Endothelial cell of umbilical vein (primary cell): ENCODE data around the gene TNFRSF4. TPM values are rescaled to one million over a fixed set of nuclear protein-coding genes. Genes with fewer than 3 reads are reported as not detected.

Experiments
- BruUV-seq: library from RNA; stranded (reverse); fragments of 400-500 nt; replicated peaks from 2 replicates; lab custom pipeline; 2021; lab: Mats Ljungman, UMichigan
- CTCF ChIA-PET: fragments of 300-600, 350-600 bp; sonication (Branson Sonifier 250); formaldehyde crosslinking; loops from one replicate; lab custom pipeline; 2021; ENCODE audit warnings: antibody characterized with exemption, inconsistent platforms; lab: Charles Lee
- POLR2A ChIA-PET: fragments of 300-600, 350-600 bp; sonication (Branson Sonifier 250); formaldehyde crosslinking; loops from one replicate; lab custom pipeline; 2021; ENCODE audit warnings: antibody characterized with exemption, inconsistent platforms; lab: Charles Lee
- DNase-seq: peaks from one replicate; pipeline ENCODE4 v3.0.0-alpha.2; 2011; ENCODE audit warnings: low read depth, low spot score
- FAIRE-seq: peaks from 2 replicates; lab custom pipeline; 2011; peaks lifted over from hg19 to GRCh38; lab: Jason Lieb, UNC
- H2AFZ ChIP-seq: 2 replicates; pipeline ENCODE4 v1.6.0; 2012; ENCODE audit warnings: low read depth, low read length, control low read depth, inconsistent platforms
- H3K27ac ChIP-seq: 2 replicates; pipeline ENCODE4 v1.5.1; 2011; ENCODE audit warnings: low read depth, mild to moderate bottlenecking, control low read depth, low read length, moderate library complexity; ENCODE audit not compliant: insufficient read depth
- H3K27me3 ChIP-seq, 2 experiments: 2 replicates each; pipeline versions ENCODE4 v1.6.0 to v1.6.1; 2011; ENCODE audit warnings: low read length in 2 of 2, mixed read lengths in 1 of 2; ENCODE audit not compliant: control insufficient read depth in 2 of 2, insufficient read depth in 2 of 2
- H3K36me3 ChIP-seq, 2 experiments: 2 replicates in 1 of 2; 3 replicates in 1 of 2; pipeline ENCODE4 v1.5.1; 2011; ENCODE audit warnings: low read length in 2 of 2, mild to moderate bottlenecking in 1 of 2, moderate library complexity in 1 of 2; ENCODE audit not compliant: control insufficient read depth in 2 of 2, insufficient read depth in 2 of 2; ENCODE audit errors: extremely low read depth in 1 of 2
- H3K4me1 ChIP-seq: 3 replicates; pipeline ENCODE4 v1.5.1; 2011; ENCODE audit warnings: mild to moderate bottlenecking, low read length; ENCODE audit not compliant: control insufficient read depth, insufficient read depth; ENCODE audit errors: extremely low read depth
- H3K4me2 ChIP-seq: 2 replicates; pipeline ENCODE4 v1.6.1; 2011; ENCODE audit warnings: low read length, control low read depth, mixed read lengths; ENCODE audit not compliant: insufficient read depth
- H3K4me3 ChIP-seq, 3 experiments: fragments of 200-600 bp in 1 of 3; sonication (generic), shearing (Covaris generic) in 1 of 3; replicated peaks in 1 of 3; 2 replicates each; pipeline ENCODE4 v1.5.1; 2011 to 2016; ENCODE audit warnings: control low read depth in 3 of 3, low read length in 3 of 3, mild to moderate bottlenecking in 2 of 3, inconsistent platforms in 1 of 3, low read depth in 1 of 3, moderate library complexity in 1 of 3; ENCODE audit not compliant: insufficient read depth in 1 of 3
- H3K79me2 ChIP-seq: 2 replicates; pipeline ENCODE4 v1.6.0; 2012; ENCODE audit warnings: low read length, inconsistent platforms; ENCODE audit not compliant: control insufficient read depth, insufficient read depth
- H3K9ac ChIP-seq: replicated peaks from 2 replicates; pipeline ENCODE3; 2011; ENCODE audit warnings: low read length, control low read depth; ENCODE audit not compliant: insufficient read depth; ENCODE audit errors: extremely low read depth
- H3K9me1 ChIP-seq: replicated peaks from 3 replicates; pipeline ENCODE4 v1.6.0; 2011; ENCODE audit warnings: mild to moderate bottlenecking, low read length; ENCODE audit not compliant: control insufficient read depth, insufficient read depth; ENCODE audit errors: extremely low read depth
- H3K9me3 ChIP-seq: replicated peaks from 2 replicates; pipeline ENCODE4 v1.5.1; 2012; ENCODE audit warnings: low read length, inconsistent platforms; ENCODE audit not compliant: control insufficient read depth, insufficient read depth
- H4K20me1 ChIP-seq: replicated peaks from 2 replicates; pipeline ENCODE3; 2011; ENCODE audit warnings: mild to moderate bottlenecking, low read length; ENCODE audit not compliant: control insufficient read depth, insufficient read depth; ENCODE audit errors: extremely low read depth
- CTCF ChIP-seq, 2 donors: IDR thresholded peaks; 1 replicate in 1 of 2; 2 replicates in 1 of 2; pipeline ENCODE4 v1.5.1; 2011; ENCODE audit warnings: low read length in 2 of 2, mild to moderate bottlenecking in 2 of 2, moderate library complexity in 2 of 2, control low read depth in 1 of 2, inconsistent platforms in 1 of 2, low read depth in 1 of 2; ENCODE audit not compliant: insufficient read depth in 1 of 2; ENCODE audit errors: extremely low read depth in 1 of 2
- EZH2 ChIP-seq: IDR thresholded peaks from 2 replicates; pipeline ENCODE4 v1.6.1; 2012; ENCODE audit warnings: borderline replicate concordance, low read depth, mild to moderate bottlenecking, moderate library complexity, low read length, inconsistent platforms; ENCODE audit not compliant: severe bottlenecking
- FOS ChIP-seq: IDR thresholded peaks from 2 replicates; pipeline ENCODE4 v1.6.1; 2011; ENCODE audit warnings: mild to moderate bottlenecking, low read length, moderate library complexity, borderline replicate concordance; ENCODE audit not compliant: insufficient read depth
- GATA2 ChIP-seq: IDR thresholded peaks from 2 replicates; pipeline ENCODE4 v1.7.0; 2011; ENCODE audit warnings: low read depth, mild to moderate bottlenecking, moderate library complexity, mixed read lengths, low read length; ENCODE audit not compliant: insufficient read length, insufficient read depth
- JUN ChIP-seq: IDR thresholded peaks from 2 replicates; pipeline ENCODE4 v1.6.1; 2011; ENCODE audit warnings: borderline replicate concordance, low read depth; ENCODE audit not compliant: insufficient read length, insufficient read depth
- POLR2A ChIP-seq: IDR thresholded peaks from 2 replicates; pipeline ENCODE4 v1.6.1; 2012; ENCODE audit warnings: low read depth, mild to moderate bottlenecking, control low read depth, low read length
- POLR2AphosphoS5 ChIP-seq: IDR thresholded peaks from 2 replicates; pipeline ENCODE4 v1.6.1; 2012; ENCODE audit warnings: low read depth, mild to moderate bottlenecking, control low read depth, low read length, moderate library complexity; ENCODE audit not compliant: insufficient read depth
- dilution Hi-C: fragments of 300-500 bp; cut with MboI; formaldehyde crosslinking; loops from one replicate; pipeline ENCODE4 v1.15.0; 2019; ENCODE audit warnings: low sequenced_read_pairs; ENCODE audit not compliant: extremely low pct_ligation_motif_present
- intact Hi-C: fragments of 100-400 bp; cut with micrococcal nuclease; formaldehyde crosslinking; loops from one replicate; pipeline ENCODE4 v1.10.0; 2022
- polyA plus RNA-seq, 4 experiments: library from polyadenylated mRNA; depleted of rRNA in 3 of 4; stranded (reverse) in 3 of 4; unstranded in 1 of 4; fragments of >200 nt; gene quantifications; 2 replicates each; pipeline versions ENCODE4 v1.2.1 to v1.2.3, GENCODE V29; 2011 to 2012; ENCODE audit warnings: missing spikeins in 1 of 4
- total RNA-seq: library from RNA; stranded (reverse); gene quantifications from 2 replicates; pipeline ENCODE4 v1.2.3, GENCODE V29; 2021
- TF ChIP-seq, protein P1 (sequence below): IDR thresholded peaks from 2 replicates; pipeline ENCODE4 v1.6.1; 2011; ENCODE audit not compliant: insufficient read depth, insufficient read length

The TNFRSF4 gene
- total and polyA plus RNA-seq, 2 donors (not counting 3 experiments of a cell fraction or from before 2014, with no cell fraction given) = 0.55 to 1.5 TPM

DNA sequence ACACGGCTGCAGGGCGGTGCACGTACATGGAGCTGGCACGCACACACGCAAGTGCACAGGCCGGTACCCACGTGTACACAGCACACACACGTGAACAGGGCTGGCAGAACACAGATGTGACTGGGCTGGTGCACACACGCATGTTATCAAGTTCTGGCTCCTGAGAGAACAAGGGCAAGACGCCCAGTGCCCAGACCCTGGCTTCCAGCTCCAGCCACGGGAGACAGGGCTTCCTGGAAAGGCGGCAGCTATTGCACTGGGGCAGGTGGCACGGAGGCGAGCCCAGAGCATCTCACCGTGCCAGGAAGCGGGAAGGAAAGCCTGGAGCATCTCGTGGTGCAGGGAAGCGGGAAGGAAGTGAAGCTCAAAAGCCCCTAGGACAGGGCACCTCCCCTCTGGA lies 12.0 kb upstream of the TNFRSF4 start:
- H3K9me3 ChIP-seq = no peaks in the 10 kb centered on the region
- H3K4me3 ChIP-seq = no peak overlapping the region
- intact Hi-C loops (no loop called here), dilution Hi-C loops (no loop called here)
- H3K36me3 ChIP-seq = peaks cover 6 to 46% of the 10 kb centered on the region in 2 experiments
- DNase-seq (no peak), FAIRE-seq (no peak)
- H3K4me2 ChIP-seq = no peak overlapping the region
- H4K20me1 ChIP-seq = no peaks in the 10 kb centered on the region
- H3K79me2 ChIP-seq = peaks cover 53% of the 10 kb centered on the region
- ChIA-PET CTCF (no interaction called here), POLR2A (no interaction called here)
- no peak overlapping the region for H2AFZ ChIP-seq
- TF ChIP-seq EZH2 (no peak), GATA2 (no peak), CTCF (IDR thresholded peaks at IDR 0.05; ENCODE audit: extremely low read depth in 1 of 2, insufficient read depth in 1 of 2, low read depth in 1 of 2, low read length in 2 of 2) (no peak), POLR2AphosphoS5 (no peak), FOS (no peak), POLR2A (no peak), JUN (no peak)
- TF ChIP-seq, protein P1, sequence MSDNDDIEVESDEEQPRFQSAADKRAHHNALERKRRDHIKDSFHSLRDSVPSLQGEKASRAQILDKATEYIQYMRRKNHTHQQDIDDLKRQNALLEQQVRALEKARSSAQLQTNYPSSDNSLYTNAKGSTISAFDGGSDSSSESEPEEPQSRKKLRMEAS = no peak
- H3K9me1 ChIP-seq = no peaks in the 10 kb centered on the region
- H3K4me1 ChIP-seq = peaks cover 4% of the 10 kb centered on the region
- no TSS peak for BruUV-seq
- no peaks in the 10 kb centered on the region for H3K27me3 ChIP-seq
- no peak overlapping the region for H3K27ac ChIP-seq
- no peak overlapping the region for H3K9ac ChIP-seq
